GM12872 (cell line): ENCODE results near the gene NTM.

Experiments
- TF ChIP-seq, protein P1 (sequence below): IDR thresholded peaks from 3 replicates; pipeline ENCODE4 v1.5.1; 2011; ENCODE audit warnings: low read depth, mild to moderate bottlenecking, low read length, moderate library complexity; ENCODE audit not compliant: insufficient read depth

NTM gene

GRCh38 chr11:131889146-131889577 lies 518.7 kb downstream of the NTM start:
- TF ChIP-seq, protein P1, sequence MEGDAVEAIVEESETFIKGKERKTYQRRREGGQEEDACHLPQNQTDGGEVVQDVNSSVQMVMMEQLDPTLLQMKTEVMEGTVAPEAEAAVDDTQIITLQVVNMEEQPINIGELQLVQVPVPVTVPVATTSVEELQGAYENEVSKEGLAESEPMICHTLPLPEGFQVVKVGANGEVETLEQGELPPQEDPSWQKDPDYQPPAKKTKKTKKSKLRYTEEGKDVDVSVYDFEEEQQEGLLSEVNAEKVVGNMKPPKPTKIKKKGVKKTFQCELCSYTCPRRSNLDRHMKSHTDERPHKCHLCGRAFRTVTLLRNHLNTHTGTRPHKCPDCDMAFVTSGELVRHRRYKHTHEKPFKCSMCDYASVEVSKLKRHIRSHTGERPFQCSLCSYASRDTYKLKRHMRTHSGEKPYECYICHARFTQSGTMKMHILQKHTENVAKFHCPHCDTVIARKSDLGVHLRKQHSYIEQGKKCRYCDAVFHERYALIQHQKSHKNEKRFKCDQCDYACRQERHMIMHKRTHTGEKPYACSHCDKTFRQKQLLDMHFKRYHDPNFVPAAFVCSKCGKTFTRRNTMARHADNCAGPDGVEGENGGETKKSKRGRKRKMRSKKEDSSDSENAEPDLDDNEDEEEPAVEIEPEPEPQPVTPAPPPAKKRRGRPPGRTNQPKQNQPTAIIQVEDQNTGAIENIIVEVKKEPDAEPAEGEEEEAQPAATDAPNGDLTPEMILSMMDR = no peak

GRCh38 chr11:131889760-131890581 lies 519.6 kb downstream of the NTM start:
- TF ChIP-seq, protein P1 = peak; percentile 29; the same call in 1 of the 3 replicates

- TF ChIP-seq, protein P1 = no peak
Measured at GRCh38 chr11:131893103-131893890, 522.9 kb downstream of the NTM start.

- TF ChIP-seq, protein P1 = no peak
Measured at GRCh38 chr11:131893988-131894387, 523.6 kb downstream of the NTM start.

DNA sequence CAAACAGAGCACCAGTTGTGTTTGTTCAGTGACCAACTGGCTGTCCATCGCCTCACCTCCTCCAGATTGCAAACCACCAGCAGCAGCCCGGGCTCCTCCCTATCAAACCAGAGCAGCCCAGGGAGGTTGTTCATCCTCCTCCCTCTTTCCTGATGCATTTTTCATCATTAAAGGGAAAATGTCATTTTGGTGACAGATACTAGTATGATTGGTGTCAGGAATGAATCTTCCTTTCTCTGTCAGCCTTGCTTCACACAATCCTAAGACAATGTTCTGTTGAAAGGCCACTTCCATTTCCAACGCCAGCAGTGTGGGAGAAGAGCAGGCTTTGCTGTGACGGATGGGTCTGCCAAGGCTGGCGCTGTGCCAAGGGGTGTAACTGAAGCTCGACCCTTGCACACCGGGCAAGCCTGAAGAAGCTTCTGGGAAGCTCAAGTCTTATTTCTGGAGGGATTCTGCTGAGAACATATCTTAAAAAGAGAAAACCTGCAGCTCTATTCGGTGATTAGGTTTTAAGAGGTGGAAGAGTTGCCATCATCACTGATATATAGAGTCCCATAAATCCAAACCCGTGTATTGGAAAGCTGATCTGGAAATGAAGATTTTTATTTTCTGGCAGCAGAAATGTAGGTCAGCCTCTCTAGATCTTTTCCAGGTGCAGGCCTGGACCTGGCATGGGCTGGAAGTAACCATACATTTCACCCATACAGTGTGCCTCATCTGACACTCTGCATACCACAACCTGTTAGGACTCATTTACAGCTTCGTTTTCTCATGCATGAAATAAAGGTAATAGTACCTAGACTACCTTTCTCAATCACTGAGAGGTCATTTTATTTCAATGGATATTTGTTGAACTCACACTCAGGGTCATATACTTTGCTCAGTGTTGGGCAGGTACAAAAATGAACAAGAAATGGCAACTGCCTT lies 524.5 kb downstream of the NTM start:
- TF ChIP-seq, protein P1 = no peak

DNA sequence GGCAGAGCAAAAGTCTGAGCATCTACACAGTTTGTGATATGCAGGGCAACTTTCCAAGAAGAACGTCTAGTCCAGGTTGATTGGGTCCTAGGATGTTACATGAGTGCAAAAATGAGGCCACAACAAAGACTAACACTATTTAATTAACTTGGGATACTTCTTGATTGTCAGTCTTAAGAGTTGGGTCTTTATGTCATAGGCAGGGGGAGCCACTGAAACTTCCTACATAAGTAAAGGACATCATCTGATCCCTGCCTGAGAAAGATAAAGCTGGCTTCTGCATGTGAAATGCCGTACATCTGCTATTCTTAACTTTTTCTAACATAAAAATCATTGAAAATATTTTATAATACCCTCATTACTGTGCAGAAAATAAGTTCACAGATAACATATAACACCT lies 525.5 kb downstream of the NTM start:
- TF ChIP-seq, protein P1 = no peak
